Measurements from ENCODE around the gene RAB35. TPM values are rescaled to one million over a fixed set of nuclear protein-coding genes. Genes with fewer than 3 reads are reported as not detected.
A peak's percentile ranks its signal among the peaks of the same experiment; 100 is the strongest.

Gene RAB35
- total RNA-seq, 4 donors from 2014 or later: 31.5 to 39.5 (median 33.8) TPM

- no peak overlapping the region for H3K4me3 ChIP-seq (ENCODE audit: low read depth, poor library complexity, severe bottlenecking)
- intact Hi-C loops (cut with DNase I; ENCODE audit: low total_unique reads): no loop called here
- TF ChIP-seq CTCF (IDR thresholded peaks at IDR 0.05) (no peak), POLR2A (IDR thresholded peaks at IDR 0.05) (no peak)
- 71 to 76% methylated on average over 4 of the region's 4 CpGs for WGBS, 2 donors
- no peak for DNase-seq (ENCODE audit: low spot score in 2 of 2)
These were observed 5.3 kb upstream of the RAB35 start for GRCh38 chr12:120121766-120122293.

- DNase-seq (ENCODE audit: low spot score in 2 of 2): no peak
- H3K4me3 ChIP-seq (ENCODE audit: low read depth, poor library complexity, severe bottlenecking): no peak overlapping the region
- TF ChIP-seq CTCF (IDR thresholded peaks at IDR 0.05): no peak
- TF ChIP-seq POLR2A (IDR thresholded peaks at IDR 0.05): no peak
- intact Hi-C loops (cut with DNase I; ENCODE audit: low total_unique reads): no loop called here
- 74 to 76% methylated on average over 2 of the region's 2 CpGs for WGBS, 2 donors
These were observed 4.8 kb upstream of the RAB35 start for GRCh38 chr12:120121343-120121742.

GRCh38 chr12:120119271-120119973 lies 2.9 kb upstream of the RAB35 start:
- TF ChIP-seq POLR2A (IDR thresholded peaks at IDR 0.05) (no peak), CTCF (IDR thresholded peaks at IDR 0.05) (no peak)
- no peak for DNase-seq (ENCODE audit: low spot score in 2 of 2)
- no peak overlapping the region for H3K4me3 ChIP-seq (ENCODE audit: low read depth, poor library complexity, severe bottlenecking)
- 73 to 86% methylated on average over 9 of the region's 9 CpGs for WGBS, 2 donors
- intact Hi-C loops (cut with DNase I; ENCODE audit: low total_unique reads): no loop called here

- TF ChIP-seq POLR2A (IDR thresholded peaks at IDR 0.05): no peak
- no peak for TF ChIP-seq CTCF (IDR thresholded peaks at IDR 0.05)
- 24 to 28% methylated on average over 11 of the region's 11 CpGs for WGBS, 2 donors
- intact Hi-C loops (cut with DNase I; ENCODE audit: low total_unique reads): no loop called here
- no peak overlapping the region for H3K4me3 ChIP-seq (ENCODE audit: low read depth, poor library complexity, severe bottlenecking)
- no peak for DNase-seq (ENCODE audit: low spot score in 2 of 2)
These were observed 1.9 kb upstream of the RAB35 start for GRCh38 chr12:120118321-120119061.

GRCh38 chr12:120117961-120118320 lies 1.4 kb upstream of the RAB35 start:
- intact Hi-C loops (cut with DNase I; ENCODE audit: low total_unique reads): no loop called here
- no peak for DNase-seq (ENCODE audit: low spot score in 2 of 2)
- 9 to 23% methylated on average over 7 of the region's 7 CpGs for WGBS, 2 donors
- H3K4me3 ChIP-seq (ENCODE audit: low read depth, poor library complexity, severe bottlenecking): peak overlapping the region; percentile 64
- no peak for TF ChIP-seq CTCF (IDR thresholded peaks at IDR 0.05)
- TF ChIP-seq POLR2A (IDR thresholded peaks at IDR 0.05): no peak

Data from lower leg skin (tissue), 4 donors.